WTC11 (cell line): ENCODE data around the gene APCDD1.

Source experiments
- ARID4B ChIP-seq: sonication (generic); formaldehyde crosslinking; IDR thresholded peaks from 2 replicates; pipeline ENCODE4 v1.8.0; 2023; ENCODE audit warnings: missing genetic modification reagents, mild to moderate bottlenecking, borderline replicate concordance
- CTCF ChIP-seq: fragments of 200-600 bp; IDR thresholded peaks from 2 replicates; pipeline ENCODE4 v1.8.0; 2022; ENCODE audit warnings: antibody characterized with exemption
- JUN ChIP-seq: sonication (generic); formaldehyde crosslinking; IDR thresholded peaks from 2 replicates; pipeline ENCODE4 v1.8.0; 2023; ENCODE audit warnings: mild to moderate bottlenecking, missing genetic modification reagents
- NFYB ChIP-seq: sonication (generic); formaldehyde crosslinking; conservative IDR thresholded peaks from 2 replicates; pipeline ENCODE4 v1.8.0; 2022; ENCODE audit warnings: low read depth, missing genetic modification reagents
- NR3C1 ChIP-seq: sonication (generic); formaldehyde crosslinking; conservative IDR thresholded peaks from 2 replicates; pipeline ENCODE4 v1.8.1; 2023; ENCODE audit warnings: low read depth, mild to moderate bottlenecking, missing genetic modification reagents
- ZNF121 ChIP-seq: sonication (generic); formaldehyde crosslinking; IDR thresholded peaks from 2 replicates; pipeline ENCODE4 v1.8.0; 2023; ENCODE audit warnings: missing genetic modification reagents
- ZNF263 ChIP-seq: sonication (generic); formaldehyde crosslinking; IDR thresholded peaks from 2 replicates; pipeline ENCODE4 v1.8.1; 2022; ENCODE audit warnings: low read depth, mild to moderate bottlenecking, moderate library complexity, missing genetic modification reagents
- TF ChIP-seq, protein P1 (sequence below): fragments of 250-450 bp; sonication (Bioruptor Pico); IDR thresholded peaks from 2 replicates; pipeline ENCODE4 v2.1.2; 2022; ENCODE audit warnings: mild to moderate bottlenecking, moderate library complexity

GRCh38 chr18:10528439-10528838, 74.0 kb downstream of the APCDD1 start:
- no peak for TF ChIP-seq CTCF
- no peak for TF ChIP-seq JUN (CRISPR knock-in tag)
- TF ChIP-seq, protein P1, sequence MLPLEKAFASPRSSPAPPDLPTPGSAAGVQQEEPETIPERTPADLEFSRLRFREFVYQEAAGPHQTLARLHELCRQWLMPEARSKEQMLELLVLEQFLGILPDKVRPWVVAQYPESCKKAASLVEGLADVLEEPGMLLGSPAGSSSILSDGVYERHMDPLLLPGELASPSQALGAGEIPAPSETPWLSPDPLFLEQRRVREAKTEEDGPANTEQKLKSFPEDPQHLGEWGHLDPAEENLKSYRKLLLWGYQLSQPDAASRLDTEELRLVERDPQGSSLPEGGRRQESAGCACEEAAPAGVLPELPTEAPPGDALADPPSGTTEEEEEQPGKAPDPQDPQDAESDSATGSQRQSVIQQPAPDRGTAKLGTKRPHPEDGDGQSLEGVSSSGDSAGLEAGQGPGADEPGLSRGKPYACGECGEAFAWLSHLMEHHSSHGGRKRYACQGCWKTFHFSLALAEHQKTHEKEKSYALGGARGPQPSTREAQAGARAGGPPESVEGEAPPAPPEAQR (CRISPR knock-in tag): no peak
- no peak for TF ChIP-seq ZNF121 (CRISPR knock-in tag)
- no peak for TF ChIP-seq NFYB (CRISPR knock-in tag)
- no peak for TF ChIP-seq ARID4B (CRISPR knock-in tag)
- no peak for TF ChIP-seq NR3C1 (CRISPR knock-in tag)
- no peak for TF ChIP-seq ZNF263
